ENCODE measurements around the gene TSPEAR. TPM values are rescaled to one million over a fixed set of nuclear protein-coding genes. Genes with fewer than 3 reads are reported as not detected.

The TSPEAR gene
- total RNA-seq, 1 experiment from 2014 or later: 2.1 TPM

DNA sequence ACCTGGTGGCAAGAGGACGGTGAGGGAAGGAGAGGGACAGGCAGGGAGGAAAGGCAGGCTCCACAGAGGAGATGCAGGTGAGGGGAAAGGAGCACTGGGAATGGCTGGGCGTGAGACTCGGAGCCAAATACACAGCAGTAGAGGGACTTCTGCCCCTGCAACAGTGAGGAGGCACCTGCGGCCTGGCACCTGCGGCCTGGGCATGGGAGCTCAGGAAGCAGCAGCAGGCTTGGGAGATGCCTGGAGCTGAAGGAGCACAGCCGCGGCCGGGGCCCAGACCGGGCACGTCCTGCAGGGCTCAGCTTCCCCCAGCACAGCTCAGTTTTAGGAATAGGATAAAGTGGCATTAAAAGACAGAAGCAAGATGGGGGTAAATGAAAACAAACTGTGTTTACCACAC is 20.9 kb upstream of the TSPEAR start (continued):
- TF ChIP-seq, protein P1, sequence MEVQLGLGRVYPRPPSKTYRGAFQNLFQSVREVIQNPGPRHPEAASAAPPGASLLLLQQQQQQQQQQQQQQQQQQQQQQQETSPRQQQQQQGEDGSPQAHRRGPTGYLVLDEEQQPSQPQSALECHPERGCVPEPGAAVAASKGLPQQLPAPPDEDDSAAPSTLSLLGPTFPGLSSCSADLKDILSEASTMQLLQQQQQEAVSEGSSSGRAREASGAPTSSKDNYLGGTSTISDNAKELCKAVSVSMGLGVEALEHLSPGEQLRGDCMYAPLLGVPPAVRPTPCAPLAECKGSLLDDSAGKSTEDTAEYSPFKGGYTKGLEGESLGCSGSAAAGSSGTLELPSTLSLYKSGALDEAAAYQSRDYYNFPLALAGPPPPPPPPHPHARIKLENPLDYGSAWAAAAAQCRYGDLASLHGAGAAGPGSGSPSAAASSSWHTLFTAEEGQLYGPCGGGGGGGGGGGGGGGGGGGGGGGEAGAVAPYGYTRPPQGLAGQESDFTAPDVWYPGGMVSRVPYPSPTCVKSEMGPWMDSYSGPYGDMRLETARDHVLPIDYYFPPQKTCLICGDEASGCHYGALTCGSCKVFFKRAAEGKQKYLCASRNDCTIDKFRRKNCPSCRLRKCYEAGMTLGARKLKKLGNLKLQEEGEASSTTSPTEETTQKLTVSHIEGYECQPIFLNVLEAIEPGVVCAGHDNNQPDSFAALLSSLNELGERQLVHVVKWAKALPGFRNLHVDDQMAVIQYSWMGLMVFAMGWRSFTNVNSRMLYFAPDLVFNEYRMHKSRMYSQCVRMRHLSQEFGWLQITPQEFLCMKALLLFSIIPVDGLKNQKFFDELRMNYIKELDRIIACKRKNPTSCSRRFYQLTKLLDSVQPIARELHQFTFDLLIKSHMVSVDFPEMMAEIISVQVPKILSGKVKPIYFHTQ (CRISPR knock-in tag; IDR thresholded peaks at IDR 0.05): no peak
- TF ChIP-seq NFE2L1 (CRISPR knock-in tag; IDR thresholded peaks at IDR 0.05): no peak
- TF ChIP-seq ZNF423 (CRISPR knock-in tag; IDR thresholded peaks at IDR 0.05): no peak
- TF ChIP-seq NFATC4 (CRISPR knock-in tag; IDR thresholded peaks at IDR 0.05): no peak
- TF ChIP-seq, protein P2, sequence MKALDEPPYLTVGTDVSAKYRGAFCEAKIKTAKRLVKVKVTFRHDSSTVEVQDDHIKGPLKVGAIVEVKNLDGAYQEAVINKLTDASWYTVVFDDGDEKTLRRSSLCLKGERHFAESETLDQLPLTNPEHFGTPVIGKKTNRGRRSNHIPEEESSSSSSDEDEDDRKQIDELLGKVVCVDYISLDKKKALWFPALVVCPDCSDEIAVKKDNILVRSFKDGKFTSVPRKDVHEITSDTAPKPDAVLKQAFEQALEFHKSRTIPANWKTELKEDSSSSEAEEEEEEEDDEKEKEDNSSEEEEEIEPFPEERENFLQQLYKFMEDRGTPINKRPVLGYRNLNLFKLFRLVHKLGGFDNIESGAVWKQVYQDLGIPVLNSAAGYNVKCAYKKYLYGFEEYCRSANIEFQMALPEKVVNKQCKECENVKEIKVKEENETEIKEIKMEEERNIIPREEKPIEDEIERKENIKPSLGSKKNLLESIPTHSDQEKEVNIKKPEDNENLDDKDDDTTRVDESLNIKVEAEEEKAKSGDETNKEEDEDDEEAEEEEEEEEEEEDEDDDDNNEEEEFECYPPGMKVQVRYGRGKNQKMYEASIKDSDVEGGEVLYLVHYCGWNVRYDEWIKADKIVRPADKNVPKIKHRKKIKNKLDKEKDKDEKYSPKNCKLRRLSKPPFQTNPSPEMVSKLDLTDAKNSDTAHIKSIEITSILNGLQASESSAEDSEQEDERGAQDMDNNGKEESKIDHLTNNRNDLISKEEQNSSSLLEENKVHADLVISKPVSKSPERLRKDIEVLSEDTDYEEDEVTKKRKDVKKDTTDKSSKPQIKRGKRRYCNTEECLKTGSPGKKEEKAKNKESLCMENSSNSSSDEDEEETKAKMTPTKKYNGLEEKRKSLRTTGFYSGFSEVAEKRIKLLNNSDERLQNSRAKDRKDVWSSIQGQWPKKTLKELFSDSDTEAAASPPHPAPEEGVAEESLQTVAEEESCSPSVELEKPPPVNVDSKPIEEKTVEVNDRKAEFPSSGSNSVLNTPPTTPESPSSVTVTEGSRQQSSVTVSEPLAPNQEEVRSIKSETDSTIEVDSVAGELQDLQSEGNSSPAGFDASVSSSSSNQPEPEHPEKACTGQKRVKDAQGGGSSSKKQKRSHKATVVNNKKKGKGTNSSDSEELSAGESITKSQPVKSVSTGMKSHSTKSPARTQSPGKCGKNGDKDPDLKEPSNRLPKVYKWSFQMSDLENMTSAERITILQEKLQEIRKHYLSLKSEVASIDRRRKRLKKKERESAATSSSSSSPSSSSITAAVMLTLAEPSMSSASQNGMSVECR (CRISPR knock-in tag; IDR thresholded peaks at IDR 0.05; ENCODE audit: borderline replicate concordance): no peak
- TF ChIP-seq, protein P3, sequence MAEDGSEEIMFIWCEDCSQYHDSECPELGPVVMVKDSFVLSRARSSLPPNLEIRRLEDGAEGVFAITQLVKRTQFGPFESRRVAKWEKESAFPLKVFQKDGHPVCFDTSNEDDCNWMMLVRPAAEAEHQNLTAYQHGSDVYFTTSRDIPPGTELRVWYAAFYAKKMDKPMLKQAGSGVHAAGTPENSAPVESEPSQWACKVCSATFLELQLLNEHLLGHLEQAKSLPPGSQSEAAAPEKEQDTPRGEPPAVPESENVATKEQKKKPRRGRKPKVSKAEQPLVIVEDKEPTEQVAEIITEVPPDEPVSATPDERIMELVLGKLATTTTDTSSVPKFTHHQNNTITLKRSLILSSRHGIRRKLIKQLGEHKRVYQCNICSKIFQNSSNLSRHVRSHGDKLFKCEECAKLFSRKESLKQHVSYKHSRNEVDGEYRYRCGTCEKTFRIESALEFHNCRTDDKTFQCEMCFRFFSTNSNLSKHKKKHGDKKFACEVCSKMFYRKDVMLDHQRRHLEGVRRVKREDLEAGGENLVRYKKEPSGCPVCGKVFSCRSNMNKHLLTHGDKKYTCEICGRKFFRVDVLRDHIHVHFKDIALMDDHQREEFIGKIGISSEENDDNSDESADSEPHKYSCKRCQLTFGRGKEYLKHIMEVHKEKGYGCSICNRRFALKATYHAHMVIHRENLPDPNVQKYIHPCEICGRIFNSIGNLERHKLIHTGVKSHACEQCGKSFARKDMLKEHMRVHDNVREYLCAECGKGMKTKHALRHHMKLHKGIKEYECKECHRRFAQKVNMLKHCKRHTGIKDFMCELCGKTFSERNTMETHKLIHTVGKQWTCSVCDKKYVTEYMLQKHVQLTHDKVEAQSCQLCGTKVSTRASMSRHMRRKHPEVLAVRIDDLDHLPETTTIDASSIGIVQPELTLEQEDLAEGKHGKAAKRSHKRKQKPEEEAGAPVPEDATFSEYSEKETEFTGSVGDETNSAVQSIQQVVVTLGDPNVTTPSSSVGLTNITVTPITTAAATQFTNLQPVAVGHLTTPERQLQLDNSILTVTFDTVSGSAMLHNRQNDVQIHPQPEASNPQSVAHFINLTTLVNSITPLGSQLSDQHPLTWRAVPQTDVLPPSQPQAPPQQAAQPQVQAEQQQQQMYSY (CRISPR knock-in tag; IDR thresholded peaks at IDR 0.05): no peak
- TF ChIP-seq, protein P4, sequence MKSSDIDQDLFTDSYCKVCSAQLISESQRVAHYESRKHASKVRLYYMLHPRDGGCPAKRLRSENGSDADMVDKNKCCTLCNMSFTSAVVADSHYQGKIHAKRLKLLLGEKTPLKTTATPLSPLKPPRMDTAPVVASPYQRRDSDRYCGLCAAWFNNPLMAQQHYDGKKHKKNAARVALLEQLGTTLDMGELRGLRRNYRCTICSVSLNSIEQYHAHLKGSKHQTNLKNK (CRISPR knock-in tag; IDR thresholded peaks at IDR 0.05): no peak
- TF ChIP-seq, protein P5, sequence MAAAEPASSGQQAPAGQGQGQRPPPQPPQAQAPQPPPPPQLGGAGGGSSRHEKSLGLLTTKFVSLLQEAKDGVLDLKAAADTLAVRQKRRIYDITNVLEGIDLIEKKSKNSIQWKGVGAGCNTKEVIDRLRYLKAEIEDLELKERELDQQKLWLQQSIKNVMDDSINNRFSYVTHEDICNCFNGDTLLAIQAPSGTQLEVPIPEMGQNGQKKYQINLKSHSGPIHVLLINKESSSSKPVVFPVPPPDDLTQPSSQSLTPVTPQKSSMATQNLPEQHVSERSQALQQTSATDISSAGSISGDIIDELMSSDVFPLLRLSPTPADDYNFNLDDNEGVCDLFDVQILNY (CRISPR knock-in tag; IDR thresholded peaks at IDR 0.05): no peak
- TF ChIP-seq ZBTB21 (CRISPR knock-in tag; IDR thresholded peaks at IDR 0.05; ENCODE audit: borderline replicate concordance): no peak
- TF ChIP-seq, protein P6, sequence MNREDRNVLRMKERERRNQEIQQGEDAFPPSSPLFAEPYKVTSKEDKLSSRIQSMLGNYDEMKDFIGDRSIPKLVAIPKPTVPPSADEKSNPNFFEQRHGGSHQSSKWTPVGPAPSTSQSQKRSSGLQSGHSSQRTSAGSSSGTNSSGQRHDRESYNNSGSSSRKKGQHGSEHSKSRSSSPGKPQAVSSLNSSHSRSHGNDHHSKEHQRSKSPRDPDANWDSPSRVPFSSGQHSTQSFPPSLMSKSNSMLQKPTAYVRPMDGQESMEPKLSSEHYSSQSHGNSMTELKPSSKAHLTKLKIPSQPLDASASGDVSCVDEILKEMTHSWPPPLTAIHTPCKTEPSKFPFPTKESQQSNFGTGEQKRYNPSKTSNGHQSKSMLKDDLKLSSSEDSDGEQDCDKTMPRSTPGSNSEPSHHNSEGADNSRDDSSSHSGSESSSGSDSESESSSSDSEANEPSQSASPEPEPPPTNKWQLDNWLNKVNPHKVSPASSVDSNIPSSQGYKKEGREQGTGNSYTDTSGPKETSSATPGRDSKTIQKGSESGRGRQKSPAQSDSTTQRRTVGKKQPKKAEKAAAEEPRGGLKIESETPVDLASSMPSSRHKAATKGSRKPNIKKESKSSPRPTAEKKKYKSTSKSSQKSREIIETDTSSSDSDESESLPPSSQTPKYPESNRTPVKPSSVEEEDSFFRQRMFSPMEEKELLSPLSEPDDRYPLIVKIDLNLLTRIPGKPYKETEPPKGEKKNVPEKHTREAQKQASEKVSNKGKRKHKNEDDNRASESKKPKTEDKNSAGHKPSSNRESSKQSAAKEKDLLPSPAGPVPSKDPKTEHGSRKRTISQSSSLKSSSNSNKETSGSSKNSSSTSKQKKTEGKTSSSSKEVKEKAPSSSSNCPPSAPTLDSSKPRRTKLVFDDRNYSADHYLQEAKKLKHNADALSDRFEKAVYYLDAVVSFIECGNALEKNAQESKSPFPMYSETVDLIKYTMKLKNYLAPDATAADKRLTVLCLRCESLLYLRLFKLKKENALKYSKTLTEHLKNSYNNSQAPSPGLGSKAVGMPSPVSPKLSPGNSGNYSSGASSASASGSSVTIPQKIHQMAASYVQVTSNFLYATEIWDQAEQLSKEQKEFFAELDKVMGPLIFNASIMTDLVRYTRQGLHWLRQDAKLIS (CRISPR knock-in tag; IDR thresholded peaks at IDR 0.05; ENCODE audit: borderline replicate concordance): no peak
- no peak for TF ChIP-seq TP53 (CRISPR knock-in tag; IDR thresholded peaks at IDR 0.05)
- TF ChIP-seq, protein P7, sequence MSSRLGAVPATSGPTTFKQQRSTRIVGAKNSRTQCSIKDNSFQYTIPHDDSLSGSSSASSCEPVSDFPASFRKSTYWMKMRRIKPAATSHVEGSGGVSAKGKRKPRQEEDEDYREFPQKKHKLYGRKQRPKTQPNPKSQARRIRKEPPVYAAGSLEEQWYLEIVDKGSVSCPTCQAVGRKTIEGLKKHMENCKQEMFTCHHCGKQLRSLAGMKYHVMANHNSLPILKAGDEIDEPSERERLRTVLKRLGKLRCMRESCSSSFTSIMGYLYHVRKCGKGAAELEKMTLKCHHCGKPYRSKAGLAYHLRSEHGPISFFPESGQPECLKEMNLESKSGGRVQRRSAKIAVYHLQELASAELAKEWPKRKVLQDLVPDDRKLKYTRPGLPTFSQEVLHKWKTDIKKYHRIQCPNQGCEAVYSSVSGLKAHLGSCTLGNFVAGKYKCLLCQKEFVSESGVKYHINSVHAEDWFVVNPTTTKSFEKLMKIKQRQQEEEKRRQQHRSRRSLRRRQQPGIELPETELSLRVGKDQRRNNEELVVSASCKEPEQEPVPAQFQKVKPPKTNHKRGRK (CRISPR knock-in tag; IDR thresholded peaks at IDR 0.05; ENCODE audit: borderline replicate concordance): no peak
